Central memory CD4-positive, alpha-beta T cell (primary cell): ENCODE results near the gene MBOAT2.
A peak's percentile ranks its signal among the peaks of the same experiment; 100 is the strongest.
"Not testable (repeated sequence)": the region's sequence is repeated elsewhere in the genome, so short reads cannot be mapped to it uniquely, and the experiment has no call there.

Experiments
- DNase-seq: peaks from one replicate; pipeline ENCODE4 v3.0.0; 2022
- total RNA-seq, 3 experiments: gene quantifications; one replicate each; lab custom pipeline; 2026; lab: John Stamatoyannopoulos, UW

The MBOAT2 gene, protein sequence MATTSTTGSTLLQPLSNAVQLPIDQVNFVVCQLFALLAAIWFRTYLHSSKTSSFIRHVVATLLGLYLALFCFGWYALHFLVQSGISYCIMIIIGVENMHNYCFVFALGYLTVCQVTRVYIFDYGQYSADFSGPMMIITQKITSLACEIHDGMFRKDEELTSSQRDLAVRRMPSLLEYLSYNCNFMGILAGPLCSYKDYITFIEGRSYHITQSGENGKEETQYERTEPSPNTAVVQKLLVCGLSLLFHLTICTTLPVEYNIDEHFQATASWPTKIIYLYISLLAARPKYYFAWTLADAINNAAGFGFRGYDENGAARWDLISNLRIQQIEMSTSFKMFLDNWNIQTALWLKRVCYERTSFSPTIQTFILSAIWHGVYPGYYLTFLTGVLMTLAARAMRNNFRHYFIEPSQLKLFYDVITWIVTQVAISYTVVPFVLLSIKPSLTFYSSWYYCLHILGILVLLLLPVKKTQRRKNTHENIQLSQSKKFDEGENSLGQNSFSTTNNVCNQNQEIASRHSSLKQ
- total RNA-seq, result 1.2 to 4.8 (median 2.0) reads per million in 3 experiments

DNA sequence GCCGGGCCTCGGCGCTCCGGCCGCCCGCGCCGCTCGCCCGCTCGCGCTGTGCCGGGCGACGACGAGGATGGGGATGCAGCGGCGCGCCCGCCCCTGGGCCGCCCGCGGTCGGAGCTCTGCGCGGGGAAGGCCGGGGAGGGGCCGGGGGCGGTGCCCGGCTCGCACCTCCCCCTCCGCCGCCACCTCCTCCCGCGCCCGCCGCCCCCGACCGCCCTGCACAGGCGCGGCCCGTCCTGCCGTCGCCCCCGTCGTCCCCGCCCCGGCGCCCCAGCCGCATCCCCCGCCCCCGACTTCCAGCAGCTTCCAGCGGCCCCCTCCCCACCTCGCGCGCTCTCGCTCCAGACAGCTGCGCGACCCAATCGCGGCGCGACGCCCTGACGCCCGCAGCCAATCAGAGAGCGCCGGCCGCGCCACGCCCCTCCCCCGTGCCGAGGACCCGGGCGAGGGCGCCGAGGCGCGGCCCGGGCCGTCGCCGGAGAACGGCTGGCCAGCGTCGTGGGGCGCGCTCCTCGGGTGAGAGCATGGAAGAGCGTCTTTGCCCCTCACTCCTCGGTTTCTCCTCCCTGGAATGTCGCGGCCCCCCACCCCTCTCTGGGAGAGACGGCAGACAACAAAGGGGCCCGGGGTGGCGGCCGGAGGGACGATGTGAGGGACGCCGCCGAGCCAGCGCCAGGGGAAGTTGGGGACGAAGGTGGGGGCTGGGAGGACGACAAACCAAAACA, at the start of gene MBOAT2:
MBOAT2 (minus strand) TSS at position 69 of the 722 bp plus-strand sequence. CDS start 70 bp downstream, outside the sequence.
- DNase-seq, result peak; percentile 67

DNA sequence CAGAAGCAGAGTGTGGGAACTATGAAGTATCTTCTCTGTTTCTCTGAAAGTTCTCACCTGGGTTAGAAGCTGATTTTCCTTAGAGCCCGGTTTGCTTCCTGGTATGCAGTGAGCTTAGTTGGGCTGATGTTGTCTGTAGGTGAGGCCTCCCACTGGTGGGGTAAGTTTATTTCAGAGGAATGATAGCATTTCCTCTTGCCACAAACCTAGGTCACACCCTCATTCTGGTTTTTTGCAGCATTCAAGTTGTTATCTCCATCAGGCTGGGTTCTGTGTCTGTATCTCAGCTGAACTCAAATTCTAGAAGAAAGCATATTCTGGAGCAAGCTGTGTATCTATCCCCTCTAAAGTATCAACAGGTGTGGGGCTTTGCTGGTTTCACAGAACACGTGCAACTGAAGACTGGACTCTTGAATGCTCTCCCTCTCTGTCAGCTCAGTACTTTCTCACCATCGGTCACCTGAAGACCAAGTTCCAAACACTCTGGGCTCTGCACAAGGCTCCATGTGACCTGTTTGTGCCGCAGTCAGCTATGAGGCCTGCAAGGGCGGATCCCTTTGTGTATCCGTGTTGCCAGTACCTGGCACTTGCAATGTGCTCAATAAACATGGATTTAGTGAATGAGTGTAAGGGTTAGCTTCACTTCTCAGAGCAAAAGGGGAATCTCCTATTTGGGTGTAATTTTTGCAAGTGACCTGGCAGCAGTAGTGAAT, 49.5 kb upstream of the MBOAT2 start:
- no peak for DNase-seq

DNA sequence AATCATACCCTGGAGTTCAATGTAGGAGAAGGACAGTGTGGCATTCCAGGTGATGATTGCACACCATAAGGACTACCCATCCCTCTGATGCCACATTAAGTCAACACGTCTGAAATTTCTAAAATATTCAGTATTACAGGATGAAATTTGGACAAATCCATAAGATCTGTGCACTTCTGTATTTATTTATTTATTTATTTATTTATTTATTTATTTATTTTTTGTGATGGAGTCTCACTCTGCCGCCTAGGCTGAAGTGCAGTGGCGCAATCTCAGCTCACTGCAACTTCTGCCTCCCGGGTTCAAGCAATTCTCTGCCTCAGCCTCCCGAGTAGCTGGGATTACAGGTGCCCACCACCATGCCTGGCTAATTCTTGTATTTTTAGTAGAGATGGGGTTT, 48.0 kb upstream of the MBOAT2 start:
- DNase-seq, result not testable (repeated sequence)

DNA sequence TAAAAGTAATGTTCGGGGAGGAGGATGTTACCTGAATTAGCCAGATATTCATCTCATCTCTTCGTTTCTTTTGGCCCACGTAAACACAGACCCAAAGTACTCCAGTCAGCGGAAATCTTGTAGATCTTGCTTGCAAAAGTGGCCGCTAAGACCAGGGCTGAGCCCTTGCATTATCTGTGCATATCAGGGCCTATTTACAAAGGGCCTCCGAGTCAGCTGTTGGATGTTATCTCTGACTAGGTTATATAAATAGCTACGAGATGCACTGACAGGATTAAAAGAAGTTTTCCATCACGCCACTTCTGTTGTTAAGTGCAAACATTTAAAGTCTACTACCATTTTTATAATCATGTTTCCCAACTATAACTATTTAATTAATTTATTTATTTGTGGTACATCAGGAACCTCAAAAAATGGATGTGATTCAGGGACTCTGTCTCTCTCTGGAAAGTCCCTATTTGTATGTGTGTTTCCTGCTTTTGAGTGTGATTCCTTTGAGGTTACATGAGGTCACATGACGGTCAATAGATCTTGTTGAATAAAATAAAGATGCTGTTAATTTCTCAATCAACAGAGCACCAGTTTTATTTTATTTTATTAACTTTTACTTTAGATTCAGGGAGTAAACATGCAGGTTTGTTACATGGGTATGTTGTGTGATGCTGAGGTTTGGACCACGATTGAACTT, 46.8 kb upstream of the MBOAT2 start:
- no peak for DNase-seq

DNA sequence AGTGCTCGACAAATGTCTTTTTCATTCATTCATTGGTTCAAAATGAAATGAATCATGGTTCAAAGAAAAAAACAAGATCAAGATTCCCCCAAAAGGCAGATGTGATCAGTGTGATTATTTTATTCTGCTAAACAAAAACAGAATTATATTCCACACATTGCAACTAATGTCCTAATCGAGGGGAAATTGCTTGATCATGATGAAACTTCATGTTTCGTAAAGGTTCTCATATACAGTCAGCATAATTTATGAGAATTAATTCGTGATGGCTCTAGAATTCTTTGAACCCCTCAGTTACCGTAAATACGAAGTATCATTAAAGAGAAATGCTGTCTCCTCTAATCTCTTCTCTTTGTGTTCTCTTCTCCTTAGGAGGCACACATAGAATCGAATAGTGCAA, 42.1 kb upstream of the MBOAT2 start:
- no peak for DNase-seq

DNA sequence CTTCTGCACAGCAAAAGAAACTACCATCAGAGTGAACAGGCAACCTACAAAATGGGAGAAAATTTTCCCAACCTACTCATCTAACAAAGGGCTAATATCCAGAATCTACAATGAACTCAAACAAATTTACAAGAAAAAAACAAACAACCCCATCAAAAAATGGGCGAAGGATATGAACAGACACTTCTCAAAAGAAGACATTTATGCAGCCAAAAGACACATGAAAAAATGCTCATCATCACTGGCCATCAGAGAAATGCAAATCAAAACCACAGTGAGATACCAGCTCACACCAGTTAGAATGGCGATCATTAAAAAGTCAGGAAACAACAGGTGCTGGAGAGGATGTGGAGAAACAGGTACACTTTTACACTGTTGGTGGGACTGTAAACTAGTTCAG, 40.0 kb upstream of the MBOAT2 start:
- DNase-seq, result not testable (repeated sequence)

- DNase-seq, result no peak
These were observed 33.7 kb upstream of the MBOAT2 start for GRCh38 chr2:9037166-9037565.

DNA sequence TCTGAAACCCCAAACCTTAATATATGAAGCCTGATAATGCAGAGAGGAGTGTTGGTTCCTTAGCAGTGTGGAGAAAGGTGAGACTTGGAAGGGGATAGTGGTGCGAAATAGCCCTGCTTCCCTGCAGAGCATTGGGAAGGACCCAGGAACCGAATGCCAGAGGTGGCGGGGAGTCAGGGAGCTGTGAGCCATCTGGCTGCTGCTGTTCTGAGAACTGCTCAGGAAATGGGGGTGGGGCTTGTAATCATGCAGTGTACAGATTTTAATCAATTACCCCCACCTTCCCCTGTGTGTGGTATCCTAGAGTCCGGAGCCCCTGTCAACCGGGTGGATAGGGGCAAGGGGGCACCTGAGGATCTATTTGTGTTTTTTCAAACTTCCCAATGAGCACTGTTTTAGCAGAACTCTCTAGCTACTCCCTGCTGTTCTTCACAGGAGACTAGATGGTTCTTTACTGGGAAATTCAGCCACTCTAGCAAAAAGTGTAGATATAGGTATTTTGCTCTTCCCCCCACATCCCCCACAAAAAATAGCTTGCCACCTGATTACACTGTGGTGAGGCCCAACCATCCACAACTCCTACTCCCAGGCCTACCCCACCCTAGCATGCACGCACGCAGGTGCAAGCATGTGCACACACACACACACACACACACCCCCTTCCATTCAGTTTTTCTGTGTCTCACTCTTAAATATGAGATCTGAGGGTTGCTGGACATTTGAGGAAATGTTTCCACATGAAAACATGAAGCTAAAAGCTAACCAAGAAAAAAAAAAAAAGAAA, 30.1 kb upstream of the MBOAT2 start:
- DNase-seq, result no peak

DNA sequence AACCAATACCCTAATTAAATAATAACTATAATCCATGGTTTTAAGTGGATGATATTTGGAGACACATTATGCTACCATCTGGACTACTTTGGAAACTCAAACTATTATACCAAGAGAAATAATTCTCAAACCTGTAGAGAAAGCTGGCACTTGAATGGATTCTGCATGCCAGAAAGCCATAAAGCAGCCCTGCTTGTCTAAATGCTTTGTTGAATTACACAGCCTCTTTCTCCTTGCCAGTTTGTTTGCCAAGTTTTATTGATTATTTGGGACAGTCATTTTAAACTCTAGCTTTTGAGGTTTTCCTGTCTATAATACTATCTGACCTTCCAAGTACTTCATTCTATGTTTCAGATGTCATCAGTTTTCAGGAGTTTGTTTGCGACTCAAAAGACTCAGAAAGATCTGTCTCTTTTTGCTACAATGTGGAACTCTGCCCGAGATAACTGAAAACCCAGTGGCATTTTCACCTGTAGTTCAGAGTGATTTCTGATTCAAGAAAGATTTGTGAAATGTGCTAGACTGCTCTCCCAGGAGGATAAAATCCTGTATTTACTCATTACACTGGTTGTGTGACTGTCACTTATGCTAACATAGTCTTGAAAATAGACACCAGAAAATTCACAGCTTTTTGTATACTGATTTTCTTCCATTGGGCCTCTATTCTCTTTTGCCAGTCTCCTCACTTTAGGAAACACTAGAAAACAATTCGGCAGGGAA, 29.2 kb upstream of the MBOAT2 start:
- DNase-seq, result no peak

- no peak for DNase-seq
These were observed 28.6 kb upstream of the MBOAT2 start for GRCh38 chr2:9032121-9032520.

DNA sequence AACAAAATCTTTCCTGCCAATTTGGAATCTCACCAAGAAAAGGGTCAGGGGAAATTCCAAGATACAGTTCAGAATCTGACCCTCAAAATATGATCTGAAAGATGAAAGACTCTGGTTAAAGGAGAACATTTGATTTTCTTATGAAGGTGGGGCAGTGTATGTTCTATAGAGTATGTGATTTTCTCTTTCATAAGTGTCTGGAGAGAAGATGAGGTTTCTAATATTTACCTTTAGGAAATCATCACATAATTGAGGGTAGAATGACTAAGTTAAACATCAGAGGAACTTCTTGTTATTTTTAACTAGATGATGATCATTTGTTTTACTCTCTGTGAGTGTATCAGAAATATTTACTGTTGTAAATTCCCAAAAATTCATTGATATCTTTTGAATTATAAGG, 27.8 kb upstream of the MBOAT2 start:
- no peak for DNase-seq

- no peak for DNase-seq
These were observed 27.4 kb upstream of the MBOAT2 start for GRCh38 chr2:9030841-9031240.

- no peak for DNase-seq
These were observed 26.7 kb upstream of the MBOAT2 start for GRCh38 chr2:9030190-9030589.

DNA sequence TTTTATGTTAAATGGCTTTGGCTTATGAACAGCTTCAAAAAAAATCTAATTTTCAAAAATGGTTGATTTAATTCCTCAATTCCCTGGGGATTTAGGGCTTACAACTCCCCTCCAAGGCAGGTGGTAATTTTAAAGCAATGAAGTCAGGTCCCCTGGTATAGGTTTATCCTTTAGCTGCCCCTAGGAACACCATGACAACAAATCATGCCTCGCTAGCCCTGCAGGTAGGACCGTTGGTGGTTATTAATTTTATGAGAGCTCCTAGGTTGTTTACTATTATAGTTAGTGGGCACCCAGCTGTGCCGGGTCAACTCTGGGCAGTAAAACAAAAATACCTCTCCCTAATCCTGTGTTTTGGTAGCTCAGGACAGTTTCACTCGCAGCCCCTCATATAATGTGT, 26.2 kb upstream of the MBOAT2 start:
- no peak for DNase-seq

- no peak for DNase-seq
These were observed 24.4 kb upstream of the MBOAT2 start for GRCh38 chr2:9027884-9028283.

GRCh38 chr2:9025746-9026145, 22.3 kb upstream of the MBOAT2 start:
- no peak for DNase-seq

DNA sequence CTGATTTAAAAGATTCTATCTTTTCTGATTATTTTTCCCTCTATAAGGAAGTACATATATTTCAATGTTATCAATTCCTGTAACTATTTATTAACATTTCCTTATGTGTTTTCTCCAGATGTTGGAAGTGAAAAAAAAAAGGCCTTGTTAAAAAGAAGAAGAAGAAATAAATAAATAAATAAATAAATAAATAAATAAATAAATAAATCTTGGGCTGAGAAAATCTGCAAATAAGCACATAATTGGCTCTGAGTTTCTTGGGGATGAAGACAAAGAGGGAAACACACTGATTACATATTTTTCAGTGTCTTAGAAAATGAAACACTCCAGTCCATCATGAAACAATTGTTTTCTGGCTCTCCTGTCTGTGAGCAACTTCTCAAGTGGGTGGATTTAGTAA, 21.1 kb upstream of the MBOAT2 start:
- no peak for DNase-seq

- no peak for DNase-seq
These were observed 18.2 kb upstream of the MBOAT2 start for GRCh38 chr2:9021563-9022211.

DNA sequence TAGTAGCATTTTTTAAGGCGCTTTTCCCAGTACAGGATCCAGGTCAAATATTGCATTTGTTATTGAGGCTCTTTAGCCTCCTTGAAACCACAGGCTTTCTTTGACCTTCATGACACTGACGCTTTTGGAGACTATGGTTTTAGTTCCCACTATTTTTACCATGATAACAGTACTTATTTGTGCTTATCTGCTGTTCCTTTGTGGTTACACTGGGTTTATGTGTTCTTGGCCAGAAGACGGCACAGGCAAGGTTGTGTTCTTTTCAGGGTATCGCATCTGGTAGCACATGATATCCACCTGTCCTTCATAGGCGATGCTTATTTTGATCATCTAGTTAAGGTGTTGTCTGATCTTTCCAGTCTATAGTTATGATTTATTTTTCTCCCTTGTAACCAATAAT, 16.8 kb upstream of the MBOAT2 start:
- no peak for DNase-seq

- DNase-seq, result no peak
These were observed 15.1 kb upstream of the MBOAT2 start for GRCh38 chr2:9018534-9018933.

GRCh38 chr2:9018109-9018508, 14.6 kb upstream of the MBOAT2 start:
- DNase-seq, result no peak
